Activated naive CD4-positive, alpha-beta T cell treated with anti-CD3 and anti-CD28 coated beads, Interleukin-2, amount 50 U/mL, for 24 hours (primary cell): ENCODE results near the gene RAMP1.

ENCODE experiments used
- H3K27ac Mint-ChIP-seq: one replicate; pipeline ENCODE4 v1.8.0; 2021; ENCODE audit warnings: mild to moderate bottlenecking, mixed read lengths
- H3K27me3 Mint-ChIP-seq: one replicate; pipeline ENCODE4 v1.8.0; 2021; ENCODE audit warnings: mixed read lengths
- H3K36me3 Mint-ChIP-seq: one replicate; pipeline ENCODE4 v1.8.0; 2021; ENCODE audit warnings: mixed read lengths
- H3K4me1 Mint-ChIP-seq: one replicate; pipeline ENCODE4 v1.8.0; 2021; ENCODE audit warnings: mixed read lengths
- H3K4me3 Mint-ChIP-seq: one replicate; pipeline ENCODE4 v1.8.0; 2021; ENCODE audit warnings: mild to moderate bottlenecking, mixed read lengths
- H3K9me3 Mint-ChIP-seq: one replicate; pipeline ENCODE4 v1.8.0; 2021; ENCODE audit warnings: mixed read lengths

Gene RAMP1

GRCh38 chr2:237869343-237870102 lies 10.1 kb downstream of the RAMP1 start:
- H3K27me3 Mint-ChIP-seq: no peaks in the 10 kb centered on the region
- H3K27ac Mint-ChIP-seq: no peak overlapping the region
- H3K4me3 Mint-ChIP-seq: peak overlapping the region; percentile 16
- H3K4me1 Mint-ChIP-seq: peaks cover 19% of the 10 kb centered on the region
- no peaks in the 10 kb centered on the region for H3K9me3 Mint-ChIP-seq
- H3K36me3 Mint-ChIP-seq: no peaks in the 10 kb centered on the region

- no peaks in the 10 kb centered on the region for H3K27me3 Mint-ChIP-seq
- no peaks in the 10 kb centered on the region for H3K36me3 Mint-ChIP-seq
Observed at GRCh38 chr2:237870126-237870525, 10.7 kb downstream of the RAMP1 start.

GRCh38 chr2:237870754-237871651 lies 11.6 kb downstream of the RAMP1 start:
- Mint-ChIP-seq H3K4me1 (peaks cover 19% of the 10 kb centered on the region), H3K27me3 (no peaks in the 10 kb centered on the region), H3K9me3 (no peaks in the 10 kb centered on the region), H3K36me3 (no peaks in the 10 kb centered on the region), H3K27ac (no peak overlapping the region), H3K4me3 (no peak overlapping the region)

More at GRCh38 chr2:237870126-237870525, 10.7 kb downstream of the RAMP1 start:
- Mint-ChIP-seq H3K9me3 (no peaks in the 10 kb centered on the region), H3K27ac (no peak overlapping the region), H3K4me1 (peaks cover 19% of the 10 kb centered on the region), H3K4me3 (no peak overlapping the region)

GRCh38 chr2:237872178-237872887 lies 12.9 kb downstream of the RAMP1 start:
- Mint-ChIP-seq H3K9me3 (no peaks in the 10 kb centered on the region), H3K36me3 (no peaks in the 10 kb centered on the region), H3K4me3 (no peak overlapping the region), H3K4me1 (peaks cover 19% of the 10 kb centered on the region), H3K27me3 (no peaks in the 10 kb centered on the region), H3K27ac (no peak overlapping the region)

GRCh38 chr2:237873421-237873831 lies 14.0 kb downstream of the RAMP1 start:
- Mint-ChIP-seq H3K27me3 (no peaks in the 10 kb centered on the region), H3K27ac (no peak overlapping the region), H3K4me1 (peaks cover 18% of the 10 kb centered on the region), H3K4me3 (no peak overlapping the region), H3K36me3 (no peaks in the 10 kb centered on the region), H3K9me3 (no peaks in the 10 kb centered on the region)

- H3K27ac Mint-ChIP-seq: no peak overlapping the region
- no peaks in the 10 kb centered on the region for H3K9me3 Mint-ChIP-seq
- H3K27me3 Mint-ChIP-seq: no peaks in the 10 kb centered on the region
- peaks cover 12% of the 10 kb centered on the region for H3K4me1 Mint-ChIP-seq
- H3K36me3 Mint-ChIP-seq: no peaks in the 10 kb centered on the region
- no peak overlapping the region for H3K4me3 Mint-ChIP-seq
Observed at GRCh38 chr2:237873897-237874551, 14.6 kb downstream of the RAMP1 start.

GRCh38 chr2:237874585-237875161 lies 15.2 kb downstream of the RAMP1 start:
- no peak overlapping the region for H3K4me3 Mint-ChIP-seq
- H3K4me1 Mint-ChIP-seq: peaks cover 8% of the 10 kb centered on the region
- no peak overlapping the region for H3K27ac Mint-ChIP-seq
- no peaks in the 10 kb centered on the region for H3K27me3 Mint-ChIP-seq
- H3K36me3 Mint-ChIP-seq: no peaks in the 10 kb centered on the region
- no peaks in the 10 kb centered on the region for H3K9me3 Mint-ChIP-seq

- H3K9me3 Mint-ChIP-seq: no peaks in the 10 kb centered on the region
- H3K4me3 Mint-ChIP-seq: no peak overlapping the region
- no peak overlapping the region for H3K27ac Mint-ChIP-seq
- H3K4me1 Mint-ChIP-seq: peaks cover 8% of the 10 kb centered on the region
- no peaks in the 10 kb centered on the region for H3K27me3 Mint-ChIP-seq
- H3K36me3 Mint-ChIP-seq: no peaks in the 10 kb centered on the region
Observed at GRCh38 chr2:237875256-237876060, 16.0 kb downstream of the RAMP1 start.

GRCh38 chr2:237876061-237876526 lies 16.7 kb downstream of the RAMP1 start:
- no peaks in the 10 kb centered on the region for H3K36me3 Mint-ChIP-seq
- H3K4me3 Mint-ChIP-seq: no peak overlapping the region

GRCh38 chr2:237876532-237876931 lies 17.1 kb downstream of the RAMP1 start:
- H3K27me3 Mint-ChIP-seq: no peaks in the 10 kb centered on the region
- H3K27ac Mint-ChIP-seq: no peak overlapping the region
- H3K36me3 Mint-ChIP-seq: no peaks in the 10 kb centered on the region
- H3K4me1 Mint-ChIP-seq: peaks cover 8% of the 10 kb centered on the region
- no peak overlapping the region for H3K4me3 Mint-ChIP-seq
- H3K9me3 Mint-ChIP-seq: no peaks in the 10 kb centered on the region

More at GRCh38 chr2:237876061-237876526, 16.7 kb downstream of the RAMP1 start:
- Mint-ChIP-seq H3K27me3 (no peaks in the 10 kb centered on the region), H3K27ac (no peak overlapping the region), H3K4me1 (peaks cover 8% of the 10 kb centered on the region), H3K9me3 (no peaks in the 10 kb centered on the region)

- H3K4me3 Mint-ChIP-seq: no peak overlapping the region
- no peaks in the 10 kb centered on the region for H3K36me3 Mint-ChIP-seq
- H3K27me3 Mint-ChIP-seq: no peaks in the 10 kb centered on the region
- no peak overlapping the region for H3K27ac Mint-ChIP-seq
- H3K9me3 Mint-ChIP-seq: no peaks in the 10 kb centered on the region
- H3K4me1 Mint-ChIP-seq: peaks cover 8% of the 10 kb centered on the region
Observed at GRCh38 chr2:237876951-237877491, 17.6 kb downstream of the RAMP1 start.

- peaks cover 8% of the 10 kb centered on the region for H3K4me1 Mint-ChIP-seq
- no peaks in the 10 kb centered on the region for H3K27me3 Mint-ChIP-seq
Observed at GRCh38 chr2:237877576-237878307, 18.3 kb downstream of the RAMP1 start.

GRCh38 chr2:237878321-237879057 lies 19.1 kb downstream of the RAMP1 start:
- H3K9me3 Mint-ChIP-seq: no peaks in the 10 kb centered on the region
- H3K36me3 Mint-ChIP-seq: no peaks in the 10 kb centered on the region
- H3K27ac Mint-ChIP-seq: peak overlapping the region; percentile 46
- no peaks in the 10 kb centered on the region for H3K27me3 Mint-ChIP-seq
- peaks cover 4% of the 10 kb centered on the region for H3K4me1 Mint-ChIP-seq
- no peak overlapping the region for H3K4me3 Mint-ChIP-seq

More at GRCh38 chr2:237877576-237878307, 18.3 kb downstream of the RAMP1 start:
- no peak overlapping the region for H3K4me3 Mint-ChIP-seq
- no peak overlapping the region for H3K27ac Mint-ChIP-seq
- no peaks in the 10 kb centered on the region for H3K9me3 Mint-ChIP-seq
- H3K36me3 Mint-ChIP-seq: no peaks in the 10 kb centered on the region
